MG63 (cell line): ENCODE measurements around the gene C14orf132. TPM values are rescaled to one million over a fixed set of nuclear protein-coding genes. Genes with fewer than 3 reads are reported as not detected.

ENCODE experiments used
- DNase-seq: peaks from one replicate; pipeline ENCODE4 v3.0.0-alpha.2; 2020
- H3K27me3 ChIP-seq: fragments of 250-450 bp; sonication (Bioruptor Pico); 2 replicates; pipeline ENCODE4 v1.5.1; 2020; ENCODE audit warnings: mild to moderate bottlenecking, moderate library complexity
- H3K36me3 ChIP-seq: fragments of 250-450 bp; sonication (Bioruptor Pico); 2 replicates; pipeline ENCODE4 v1.5.1; 2020; ENCODE audit warnings: mild to moderate bottlenecking, moderate library complexity
- H3K4me3 ChIP-seq: fragments of 250-450 bp; sonication (Bioruptor Pico); 2 replicates; pipeline ENCODE4 v1.5.1; 2020; ENCODE audit warnings: mild to moderate bottlenecking, moderate library complexity
- H3K9me3 ChIP-seq: fragments of 250-450 bp; sonication (Bioruptor Pico); 2 replicates; pipeline ENCODE4 v1.5.1; 2020; ENCODE audit warnings: mild to moderate bottlenecking, moderate library complexity
- total RNA-seq: library from RNA; depleted of rRNA; stranded (reverse); fragments of >200 nt; shearing (Covaris generic); gene quantifications from 2 replicates; pipeline ENCODE4 v1.2.3, GENCODE V29; 2014; ENCODE audit warnings: low replicate concordance

C14orf132 gene
- total RNA-seq, 1 experiment from 2014 or later: 3.8 TPM

DNA sequence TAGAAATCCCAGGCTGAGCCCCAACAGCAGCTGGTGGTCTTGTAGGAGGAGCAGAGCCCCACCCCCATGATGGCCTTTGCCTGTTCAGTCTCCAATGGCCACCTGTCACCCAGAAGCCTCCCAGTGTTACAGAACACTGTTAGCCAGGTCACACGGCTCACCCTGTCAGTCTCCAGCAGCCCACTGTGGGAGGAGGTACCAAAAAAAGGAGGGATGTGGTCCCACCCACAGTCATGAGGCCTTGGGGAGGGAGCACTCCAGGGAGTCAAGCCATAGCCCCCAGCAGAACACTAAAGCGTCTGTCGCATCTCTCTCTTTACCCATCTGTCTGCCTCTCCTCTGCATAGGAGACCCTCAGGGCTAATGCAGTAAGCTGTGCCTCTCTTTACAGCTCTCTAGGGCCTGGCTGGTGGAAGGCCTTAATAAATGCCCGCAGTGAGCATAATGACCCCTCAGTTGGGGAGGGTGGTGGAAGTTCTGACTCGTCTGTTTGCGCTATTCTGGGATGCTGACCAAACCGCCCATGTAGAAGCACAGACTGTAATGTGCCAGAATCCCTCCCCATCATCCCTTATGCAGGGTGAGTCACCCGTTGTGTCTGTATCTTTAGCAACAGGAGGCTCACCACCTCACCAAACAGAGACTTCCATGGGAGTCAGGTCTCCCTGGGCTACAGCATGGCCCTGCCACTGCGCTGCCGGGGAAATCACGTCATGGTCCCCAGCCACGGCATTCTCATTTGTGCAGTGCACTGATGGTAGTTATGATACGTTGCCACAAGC, 14.6 kb downstream of the C14orf132 start:
- Histone ChIP-seq H3K36me3 (no peaks in the 10 kb centered on the region), H3K27me3 (no peaks in the 10 kb centered on the region), H3K4me3 (no peak overlapping the region), H3K9me3 (no peaks in the 10 kb centered on the region)
- DNase-seq: peak; percentile 91

DNA sequence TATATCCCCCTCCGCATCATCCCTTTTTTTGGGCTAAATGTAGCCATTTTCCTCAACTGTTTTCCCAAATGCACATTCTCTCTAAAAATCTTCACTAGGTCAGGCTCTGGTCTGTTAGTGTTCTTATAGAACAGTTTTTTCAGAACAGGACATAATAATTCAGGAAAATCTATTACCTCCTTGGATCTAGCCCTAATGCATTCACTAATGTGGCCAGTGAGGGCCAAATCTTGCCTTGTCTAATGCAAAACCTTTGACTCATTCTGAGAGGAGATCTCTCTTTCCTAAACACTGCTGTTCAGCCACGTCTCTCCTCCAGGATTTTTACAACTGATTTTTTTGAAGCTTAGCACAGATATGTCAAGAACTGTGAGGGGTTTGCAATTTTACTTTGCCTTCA, 15.5 kb downstream of the C14orf132 start:
- H3K9me3 ChIP-seq: no peaks in the 10 kb centered on the region
- DNase-seq: no peak
- no peaks in the 10 kb centered on the region for H3K27me3 ChIP-seq
- no peaks in the 10 kb centered on the region for H3K36me3 ChIP-seq
- no peak overlapping the region for H3K4me3 ChIP-seq

DNA sequence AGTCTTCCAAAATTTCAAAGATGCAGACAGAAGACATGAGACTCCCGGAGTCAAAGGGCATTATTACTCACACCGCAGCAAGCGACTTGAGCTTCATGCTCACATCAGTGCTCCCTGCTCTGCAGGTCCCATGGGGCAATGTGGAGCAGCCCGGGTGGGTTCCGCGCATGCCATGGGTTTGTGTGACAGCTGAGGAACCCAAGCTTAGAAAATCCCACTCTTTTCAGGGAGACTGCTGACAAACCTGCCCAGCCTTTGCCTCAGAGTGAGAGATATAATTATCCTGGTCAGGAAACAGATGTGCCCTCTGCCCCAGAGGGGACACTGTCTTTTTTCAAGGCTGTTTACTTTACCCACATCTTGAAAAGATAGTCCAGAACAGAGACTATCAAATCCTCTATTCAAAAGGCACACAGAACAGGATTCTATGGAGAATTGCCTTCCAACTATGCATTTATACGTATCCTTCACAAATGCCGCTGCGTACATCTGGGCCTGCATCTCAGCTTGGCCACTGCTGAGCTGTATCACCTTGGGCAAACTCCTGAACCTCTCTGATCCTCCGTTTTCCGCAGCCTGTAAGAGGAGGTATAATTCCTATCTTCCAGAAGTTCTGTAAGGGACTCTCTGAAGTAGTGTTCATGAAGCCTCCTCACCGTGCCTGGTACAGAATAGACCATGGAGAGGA, 16.0 kb downstream of the C14orf132 start:
- H3K36me3 ChIP-seq: no peaks in the 10 kb centered on the region
- H3K27me3 ChIP-seq: no peaks in the 10 kb centered on the region
- no peak overlapping the region for H3K4me3 ChIP-seq
- no peaks in the 10 kb centered on the region for H3K9me3 ChIP-seq
- no peak for DNase-seq

DNA sequence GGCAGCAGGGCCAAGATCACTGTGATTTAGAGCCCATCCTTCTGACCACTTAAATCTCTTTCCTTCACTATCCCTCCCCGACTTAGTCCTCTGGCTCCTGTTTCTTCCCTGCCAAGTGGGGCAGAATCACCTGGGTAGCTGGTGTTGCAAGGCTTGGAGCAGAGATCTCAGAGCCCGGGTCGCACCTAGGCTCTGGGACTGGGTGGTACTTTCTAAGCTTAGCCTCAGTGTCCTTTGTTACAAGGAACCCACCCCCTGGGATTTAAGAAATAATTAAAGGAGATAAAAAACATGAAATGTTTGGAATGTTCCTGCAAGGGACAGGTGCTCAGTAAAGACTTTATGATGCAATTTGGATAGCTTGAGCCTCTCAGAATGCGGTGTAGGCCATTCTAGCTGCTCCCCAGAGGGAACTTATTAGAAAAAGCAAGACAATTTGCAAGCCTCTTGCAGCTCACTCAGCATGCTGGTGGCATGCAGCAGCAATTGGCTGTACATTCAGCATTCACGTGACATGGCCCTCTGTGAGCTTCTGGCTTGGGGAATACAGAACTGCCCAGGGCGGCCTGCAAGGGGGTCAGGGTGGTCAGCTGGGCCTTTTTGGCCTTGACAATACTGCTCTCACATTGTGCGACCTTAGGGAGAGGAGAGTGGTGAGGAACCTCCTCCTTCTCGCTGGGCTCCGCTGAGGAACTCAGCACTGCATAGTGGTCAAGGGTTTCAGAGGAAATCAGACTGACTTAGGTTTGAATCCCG, 16.8 kb downstream of the C14orf132 start:
- Histone ChIP-seq H3K36me3 (no peaks in the 10 kb centered on the region), H3K4me3 (no peak overlapping the region), H3K9me3 (no peaks in the 10 kb centered on the region), H3K27me3 (no peaks in the 10 kb centered on the region)
- no peak for DNase-seq

DNA sequence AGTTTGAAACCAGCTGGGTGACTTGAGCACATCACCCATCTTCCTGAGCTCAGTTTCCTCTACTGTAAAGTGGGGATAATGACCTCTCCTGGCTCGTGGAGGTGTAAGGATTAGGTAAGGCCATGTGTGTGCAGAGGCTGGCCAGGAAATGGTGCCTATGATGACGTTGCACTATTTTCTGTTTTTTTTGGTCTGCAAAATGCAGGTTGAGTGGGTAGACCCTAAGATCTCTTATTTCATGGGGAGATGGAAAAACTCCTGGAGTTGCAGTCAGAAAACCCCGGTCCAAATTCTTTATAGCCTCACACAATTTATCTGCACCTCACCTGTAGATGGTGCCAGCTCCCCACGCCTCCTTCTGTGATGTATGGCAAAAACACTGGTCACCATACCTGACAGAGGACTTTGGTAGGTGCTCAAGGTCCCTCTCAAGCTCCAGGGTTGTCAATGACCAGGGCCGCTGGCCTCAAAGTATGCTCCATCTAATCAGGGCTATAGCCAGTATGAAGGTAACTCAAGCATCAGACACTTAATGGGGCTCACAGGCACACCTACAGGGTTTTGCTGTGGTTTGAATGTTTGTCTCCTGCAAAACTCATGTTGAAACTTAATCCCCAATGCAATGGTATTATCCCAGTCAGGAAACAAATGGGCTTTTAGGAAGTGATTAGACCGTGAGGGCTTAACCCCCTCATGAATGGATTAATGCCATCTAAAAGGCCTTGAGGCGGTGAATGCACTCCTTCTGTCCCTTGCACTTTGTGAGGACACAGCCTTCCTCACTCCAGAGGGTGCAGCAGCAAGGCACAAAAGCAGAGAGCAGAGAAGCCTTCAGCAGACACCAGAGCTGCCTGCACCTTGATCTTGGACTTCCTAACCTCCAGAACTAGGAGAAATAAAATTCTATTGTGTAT, 17.6 kb downstream of the C14orf132 start:
- no peak for DNase-seq
- Histone ChIP-seq H3K9me3 (no peaks in the 10 kb centered on the region), H3K4me3 (no peak overlapping the region), H3K27me3 (no peaks in the 10 kb centered on the region), H3K36me3 (no peaks in the 10 kb centered on the region)

DNA sequence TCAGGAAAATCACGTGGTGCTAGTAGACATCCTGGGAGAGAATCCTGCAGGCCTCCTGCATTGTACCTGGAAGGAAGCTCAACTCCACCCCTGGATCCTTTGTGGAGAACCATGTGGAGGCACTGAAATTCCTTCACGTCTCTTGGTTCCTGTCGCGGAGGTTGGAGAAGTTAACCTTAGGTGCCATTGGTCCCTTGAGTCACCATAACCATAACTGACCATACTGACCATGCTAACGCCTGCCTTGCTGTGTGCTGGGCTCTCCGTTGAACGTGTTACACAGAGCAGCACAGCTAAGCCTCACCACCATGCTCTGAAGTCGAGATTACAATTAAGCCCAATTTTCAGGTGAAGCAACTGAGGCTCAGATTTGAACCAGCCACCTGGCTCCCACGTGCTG, 18.6 kb downstream of the C14orf132 start:
- no peaks in the 10 kb centered on the region for H3K27me3 ChIP-seq
- H3K4me3 ChIP-seq: no peak overlapping the region
- no peaks in the 10 kb centered on the region for H3K9me3 ChIP-seq
- no peaks in the 10 kb centered on the region for H3K36me3 ChIP-seq
- no peak for DNase-seq

DNA sequence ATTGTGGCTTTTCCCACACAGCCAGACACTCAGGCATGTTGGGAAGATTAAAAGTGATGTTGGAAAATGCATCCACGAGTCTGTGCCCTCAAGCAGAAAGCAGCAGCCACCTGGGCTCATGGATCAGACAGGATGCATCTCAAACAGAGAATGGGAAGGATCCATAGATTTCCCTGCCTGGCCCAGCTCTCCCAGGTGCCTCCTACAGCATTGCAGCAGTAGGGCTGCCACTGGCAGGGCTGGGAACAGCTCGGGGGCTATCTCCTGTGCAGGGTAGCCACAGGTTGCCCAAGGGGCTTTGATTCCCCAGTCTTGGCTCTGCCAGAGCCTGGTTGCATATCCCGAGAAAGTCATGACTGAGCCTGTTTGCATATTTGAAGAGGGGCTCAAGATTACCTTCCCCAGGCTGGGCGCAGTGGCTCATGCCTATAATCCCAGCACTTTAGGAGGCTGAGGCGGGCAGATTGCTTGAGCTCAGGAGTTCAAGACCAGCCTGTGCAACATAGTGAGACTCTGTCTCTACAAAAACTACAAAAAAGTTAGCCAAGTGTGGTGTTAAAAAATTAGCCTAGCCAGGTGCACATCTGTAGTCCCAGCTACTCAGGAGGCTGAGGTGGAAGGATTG, 19.5 kb downstream of the C14orf132 start:
- Histone ChIP-seq H3K27me3 (no peaks in the 10 kb centered on the region), H3K9me3 (no peaks in the 10 kb centered on the region), H3K36me3 (no peaks in the 10 kb centered on the region), H3K4me3 (no peak overlapping the region)
- no peak for DNase-seq

GRCh38 chr14:96059519-96060135, 20.5 kb downstream of the C14orf132 start:
- no peak for DNase-seq
- no peaks in the 10 kb centered on the region for H3K27me3 ChIP-seq
- no peaks in the 10 kb centered on the region for H3K36me3 ChIP-seq
- no peaks in the 10 kb centered on the region for H3K9me3 ChIP-seq
- H3K4me3 ChIP-seq: no peak overlapping the region

GRCh38 chr14:96060186-96060933, 21.2 kb downstream of the C14orf132 start:
- H3K27me3 ChIP-seq: no peaks in the 10 kb centered on the region
- H3K9me3 ChIP-seq: no peaks in the 10 kb centered on the region
- no peak overlapping the region for H3K4me3 ChIP-seq
- H3K36me3 ChIP-seq: no peaks in the 10 kb centered on the region
- DNase-seq: no peak

DNA sequence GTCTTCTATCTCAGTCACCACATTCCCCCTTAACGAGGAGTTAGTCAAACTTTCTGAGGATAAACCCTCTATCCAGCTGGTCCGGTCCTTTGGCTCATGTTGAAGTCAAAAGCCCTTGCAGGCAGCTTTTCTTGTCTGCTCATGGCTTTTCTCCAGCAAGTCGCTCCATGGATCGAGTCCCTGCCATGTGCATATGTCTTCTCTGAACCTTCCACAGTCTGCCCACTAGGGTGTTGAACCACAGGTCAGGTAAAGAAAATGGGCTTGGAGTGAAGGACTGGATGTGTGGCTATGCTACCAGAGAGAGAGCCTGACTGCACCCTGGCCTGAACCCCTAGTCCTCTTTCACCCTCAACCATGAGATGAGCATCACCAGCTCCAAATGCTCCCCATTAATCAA, 22.8 kb downstream of the C14orf132 start:
- no peaks in the 10 kb centered on the region for H3K36me3 ChIP-seq
- H3K27me3 ChIP-seq: no peaks in the 10 kb centered on the region
- no peak overlapping the region for H3K4me3 ChIP-seq
- H3K9me3 ChIP-seq: no peaks in the 10 kb centered on the region
- no peak for DNase-seq

GRCh38 chr14:96062506-96062905, 23.3 kb downstream of the C14orf132 start:
- DNase-seq: no peak
- H3K27me3 ChIP-seq: no peaks in the 10 kb centered on the region
- no peak overlapping the region for H3K4me3 ChIP-seq
- H3K9me3 ChIP-seq: no peaks in the 10 kb centered on the region
- H3K36me3 ChIP-seq: no peaks in the 10 kb centered on the region

- no peak for DNase-seq
- no peaks in the 10 kb centered on the region for H3K9me3 ChIP-seq
- no peaks in the 10 kb centered on the region for H3K27me3 ChIP-seq
- no peak overlapping the region for H3K4me3 ChIP-seq
- H3K36me3 ChIP-seq: no peaks in the 10 kb centered on the region
Measured at GRCh38 chr14:96064866-96065265, 25.7 kb downstream of the C14orf132 start.

DNA sequence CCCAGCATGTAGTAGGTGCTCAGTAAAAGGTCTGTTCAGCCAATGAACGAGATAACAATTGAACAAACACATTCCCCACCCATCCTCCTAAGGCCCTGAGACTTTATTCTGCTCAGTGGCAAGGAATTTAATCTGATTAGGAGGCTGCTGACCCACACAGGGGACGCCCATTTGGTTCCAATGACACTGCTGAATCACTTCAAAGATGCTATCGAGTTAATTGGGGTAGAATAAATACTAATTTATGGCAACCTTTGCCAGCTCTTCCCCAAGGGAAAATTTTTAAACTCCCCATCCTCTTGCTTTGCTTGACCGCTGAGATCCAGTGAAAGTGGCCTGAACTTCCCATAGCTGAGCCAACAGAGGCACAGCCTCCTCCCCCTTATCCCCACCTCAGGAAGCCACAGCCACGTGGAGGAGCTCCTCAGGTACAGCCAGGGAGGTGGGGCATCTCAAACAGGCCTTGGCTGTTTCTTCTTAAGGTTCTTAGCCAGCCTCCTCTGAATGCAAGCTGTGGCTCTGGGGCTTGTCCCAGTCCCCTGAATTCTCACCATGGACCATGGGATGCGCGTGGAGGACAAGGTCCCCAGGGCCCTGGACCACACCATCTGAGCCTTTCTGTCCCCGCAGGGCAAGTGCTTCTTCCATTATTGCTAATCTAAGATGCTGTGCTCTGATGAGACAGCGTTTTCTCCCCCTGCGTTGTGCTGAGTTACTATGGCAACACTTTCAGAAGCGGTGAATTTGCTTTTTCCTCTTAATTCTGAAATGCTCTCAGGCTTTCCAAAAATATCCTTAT, 26.7 kb downstream of the C14orf132 start:
- H3K27me3 ChIP-seq: no peaks in the 10 kb centered on the region
- no peaks in the 10 kb centered on the region for H3K9me3 ChIP-seq
- no peak for DNase-seq
- no peak overlapping the region for H3K4me3 ChIP-seq
- H3K36me3 ChIP-seq: no peaks in the 10 kb centered on the region

GRCh38 chr14:96066976-96067375, 27.8 kb downstream of the C14orf132 start:
- no peaks in the 10 kb centered on the region for H3K9me3 ChIP-seq
- no peaks in the 10 kb centered on the region for H3K27me3 ChIP-seq
- H3K4me3 ChIP-seq: no peak overlapping the region
- no peak for DNase-seq
- H3K36me3 ChIP-seq: no peaks in the 10 kb centered on the region
